Natural killer cell treated with Interleukin-12 subunit alpha and Interleukin-12 subunit beta and Interleukin-15 and Interleukin-18, amount 100 ng/mL, for 72 hours (primary cell): Measurements from ENCODE around the gene TMC2. TPM values are rescaled to one million over a fixed set of nuclear protein-coding genes. Genes with fewer than 3 reads are reported as not detected.

Source experiments
- ATAC-seq, 2 donors: fragments of 150-1000 bp; cut with Tn5 transposase in 1 of 2; sonication (Bioruptor Pico), chemical (Tn5 transposase) in 1 of 2; 2 replicates each; pipeline ENCODE4 v1.10.0; 2021
- DNase-seq: peaks from one replicate; pipeline ENCODE4 v3.0.0; 2022; ENCODE audit warnings: low spot score
- H3K27ac Mint-ChIP-seq, 2 donors: 1 replicate in 1 of 2; 2 replicates in 1 of 2; pipeline ENCODE4 v1.8.0; 2022; ENCODE audit warnings: mixed read lengths in 2 of 2, mild to moderate bottlenecking in 1 of 2, moderate library complexity in 1 of 2
- H3K27me3 Mint-ChIP-seq, 2 donors: 1 replicate in 1 of 2; 2 replicates in 1 of 2; pipeline ENCODE4 v1.8.0; 2022; ENCODE audit warnings: mixed read lengths in 2 of 2
- H3K36me3 Mint-ChIP-seq: one replicate; pipeline ENCODE4 v1.8.0; 2022; ENCODE audit warnings: mixed read lengths
- H3K4me1 Mint-ChIP-seq, 2 donors: 1 replicate in 1 of 2; 2 replicates in 1 of 2; pipeline ENCODE4 v1.8.0; 2022; ENCODE audit warnings: low read depth in 2 of 2, mixed read lengths in 2 of 2, mild to moderate bottlenecking in 1 of 2
- H3K4me3 Mint-ChIP-seq: one replicate; pipeline ENCODE4 v1.8.0; 2022; ENCODE audit warnings: mixed read lengths
- H3K9me3 Mint-ChIP-seq: 2 replicates; pipeline ENCODE4 v1.8.0; 2022; ENCODE audit warnings: mixed read lengths
- total RNA-seq, 2 donors: library from RNA; stranded (reverse); gene quantifications; one replicate each; pipeline ENCODE4 v1.2.3, GENCODE V29; 2022

Gene TMC2
- total RNA-seq, 2 donors from 2014 or later, result not detected

GRCh38 chr20:2640260-2640659, 103.9 kb downstream of the TMC2 start:
- peaks cover 29 to 32% of the 10 kb centered on the region in 2 donors for H3K4me1 Mint-ChIP-seq
- no peak for DNase-seq
- no peak overlapping the region for H3K4me3 Mint-ChIP-seq
- H3K27me3 Mint-ChIP-seq, result no peaks in the 10 kb centered on the region
- no peak overlapping the region for H3K27ac Mint-ChIP-seq
- no peak for ATAC-seq
- no peaks in the 10 kb centered on the region for H3K9me3 Mint-ChIP-seq
- no peaks in the 10 kb centered on the region for H3K36me3 Mint-ChIP-seq

DNA sequence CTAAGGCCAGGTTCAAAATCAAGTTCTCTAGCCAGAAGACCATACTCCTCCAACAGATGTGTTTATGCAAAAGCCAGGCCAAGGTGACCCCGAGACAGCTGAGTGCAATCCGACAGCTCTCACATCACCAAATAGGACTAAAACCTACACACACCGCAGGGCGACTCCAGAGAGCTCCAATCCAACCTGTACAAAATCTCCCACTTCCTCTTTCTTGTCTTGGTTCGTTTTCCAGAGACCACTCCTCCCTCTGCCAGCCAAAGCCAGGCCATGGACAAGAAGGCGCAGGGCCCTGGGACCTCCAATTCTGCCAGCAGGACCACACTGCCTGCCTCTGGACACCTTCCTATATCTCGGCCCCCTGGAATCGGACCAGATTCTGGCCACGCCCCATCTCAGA, 104.5 kb downstream of the TMC2 start:
- peaks cover 29% of the 10 kb centered on the region in 2 donors for H3K4me1 Mint-ChIP-seq
- H3K9me3 Mint-ChIP-seq, result no peaks in the 10 kb centered on the region
- no peak for ATAC-seq
- H3K27me3 Mint-ChIP-seq, result no peaks in the 10 kb centered on the region
- no peak overlapping the region for H3K27ac Mint-ChIP-seq
- H3K36me3 Mint-ChIP-seq, result no peaks in the 10 kb centered on the region
- no peak for DNase-seq
- H3K4me3 Mint-ChIP-seq, result no peak overlapping the region

GRCh38 chr20:2643708-2644107, 107.3 kb downstream of the TMC2 start:
- no peak overlapping the region for H3K4me3 Mint-ChIP-seq
- H3K9me3 Mint-ChIP-seq, result no peaks in the 10 kb centered on the region
- no peak overlapping the region for H3K27ac Mint-ChIP-seq
- no peaks in the 10 kb centered on the region for H3K27me3 Mint-ChIP-seq
- DNase-seq, result no peak
- H3K4me1 Mint-ChIP-seq, result peaks cover 13% of the 10 kb centered on the region in 2 donors
- ATAC-seq, result no peak
- no peaks in the 10 kb centered on the region for H3K36me3 Mint-ChIP-seq

- ATAC-seq (peak; percentile 96 to 97), DNase-seq (peak; percentile 96)
- Mint-ChIP-seq H3K9me3 (no peaks in the 10 kb centered on the region), H3K4me1 (peaks cover 25 to 28% of the 10 kb centered on the region in 2 donors), H3K36me3 (peaks cover 21% of the 10 kb centered on the region), H3K4me3 (peak within 1 kb of the TSS; percentile 90), H3K27ac (peak within 1 kb of the TSS; percentile 89 to 91), H3K27me3 (no peaks in the 10 kb centered on the region)
Observed at GRCh38 chr20:2651772-2652723, 115.7 kb downstream of the TMC2 start, which contains the start of gene NOP56. NOP56 (plus strand) TSS chr20:2652632; CDS start chr20:2652661, 29 bp downstream.

GRCh38 chr20:2652724-2653555, 116.6 kb downstream of the TMC2 start:
- H3K36me3 Mint-ChIP-seq, result peaks cover 28% of the 10 kb centered on the region
- DNase-seq, result no peak
- no peaks in the 10 kb centered on the region for H3K9me3 Mint-ChIP-seq
- peaks cover 26 to 28% of the 10 kb centered on the region in 2 donors for H3K4me1 Mint-ChIP-seq
- H3K4me3 Mint-ChIP-seq, result peak overlapping the region; percentile 86
- no peaks in the 10 kb centered on the region for H3K27me3 Mint-ChIP-seq
- peak overlapping the region; percentile 67 to 85 for H3K27ac Mint-ChIP-seq
- peak; percentile 66 to 71 for ATAC-seq

GRCh38 chr20:2653556-2654383, 117.4 kb downstream of the TMC2 start:
- no peak for DNase-seq
- H3K36me3 Mint-ChIP-seq, result peaks cover 33% of the 10 kb centered on the region
- peak overlapping the region; percentile 86 for H3K4me3 Mint-ChIP-seq
- no peak for ATAC-seq
- H3K4me1 Mint-ChIP-seq, result peaks cover 30% of the 10 kb centered on the region in 2 donors
- no peaks in the 10 kb centered on the region for H3K27me3 Mint-ChIP-seq
- no peaks in the 10 kb centered on the region for H3K9me3 Mint-ChIP-seq
- H3K27ac Mint-ChIP-seq, result peak overlapping the region; percentile 67 to 85

DNA sequence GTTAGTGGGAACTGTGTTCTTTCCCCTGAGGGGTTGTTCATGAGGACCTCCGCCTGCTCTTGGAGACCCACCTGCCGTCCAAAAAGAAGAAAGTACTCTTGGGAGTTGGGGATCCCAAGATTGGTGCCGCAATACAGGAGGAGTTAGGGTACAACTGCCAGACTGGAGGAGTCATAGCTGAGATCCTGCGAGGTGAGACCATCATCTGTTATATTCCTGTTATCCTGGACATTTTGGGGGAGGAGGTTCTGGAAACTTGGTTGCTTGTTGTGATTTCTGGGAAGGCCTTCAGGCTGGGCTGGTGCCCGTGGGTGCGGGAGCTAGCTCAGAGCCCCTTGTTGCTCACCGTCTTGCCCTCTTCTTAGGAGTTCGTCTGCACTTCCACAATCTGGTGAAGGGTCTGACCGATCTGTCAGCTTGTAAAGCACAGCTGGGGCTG, 118.0 kb downstream of the TMC2 start:
- no peak for DNase-seq
- Mint-ChIP-seq H3K27ac (peak overlapping the region; percentile 67 to 85), H3K36me3 (peaks cover 37% of the 10 kb centered on the region), H3K27me3 (no peaks in the 10 kb centered on the region), H3K4me3 (peak overlapping the region; percentile 86), H3K9me3 (no peaks in the 10 kb centered on the region), H3K4me1 (peaks cover 34% of the 10 kb centered on the region in 2 donors)
- no peak for ATAC-seq

- Mint-ChIP-seq H3K9me3 (no peaks in the 10 kb centered on the region), H3K4me1 (peaks cover 34% of the 10 kb centered on the region in 2 donors), H3K27me3 (no peaks in the 10 kb centered on the region), H3K36me3 (peaks cover 37% of the 10 kb centered on the region), H3K27ac (peak overlapping the region; percentile 67 to 85), H3K4me3 (peak overlapping the region; percentile 86)
- DNase-seq, result no peak
- no peak for ATAC-seq
Observed at GRCh38 chr20:2654831-2655230, 118.5 kb downstream of the TMC2 start.

- H3K27me3 Mint-ChIP-seq, result no peaks in the 10 kb centered on the region
Observed at GRCh38 chr20:2655331-2656116, 119.2 kb downstream of the TMC2 start.

GRCh38 chr20:2656471-2657117, 120.2 kb downstream of the TMC2 start:
- Mint-ChIP-seq H3K27me3 (no peaks in the 10 kb centered on the region), H3K4me1 (peaks cover 36 to 44% of the 10 kb centered on the region in 2 donors), H3K4me3 (peak overlapping the region; percentile 40), H3K9me3 (no peaks in the 10 kb centered on the region), H3K27ac (peak overlapping the region; percentile 1 to 69), H3K36me3 (peaks cover 39% of the 10 kb centered on the region)
- no peak for ATAC-seq
- no peak for DNase-seq

More at GRCh38 chr20:2655331-2656116, 119.2 kb downstream of the TMC2 start:
- peaks cover 37% of the 10 kb centered on the region for H3K36me3 Mint-ChIP-seq
- ATAC-seq (no peak), DNase-seq (no peak)
- H3K9me3 Mint-ChIP-seq, result no peaks in the 10 kb centered on the region
- peaks cover 34 to 38% of the 10 kb centered on the region in 2 donors for H3K4me1 Mint-ChIP-seq
- H3K4me3 Mint-ChIP-seq, result peak overlapping the region; percentile 86
- peak overlapping the region; percentile 69 to 85 for H3K27ac Mint-ChIP-seq

- Mint-ChIP-seq H3K4me3 (peak overlapping the region; percentile 40), H3K4me1 (peaks cover 42 to 49% of the 10 kb centered on the region in 2 donors), H3K27ac (peak overlapping the region; percentile 1 to 69), H3K27me3 (no peaks in the 10 kb centered on the region), H3K36me3 (peaks cover 46% of the 10 kb centered on the region), H3K9me3 (no peaks in the 10 kb centered on the region)
- no peak for ATAC-seq
- no peak for DNase-seq
Observed at GRCh38 chr20:2657241-2657640, 120.9 kb downstream of the TMC2 start.

DNA sequence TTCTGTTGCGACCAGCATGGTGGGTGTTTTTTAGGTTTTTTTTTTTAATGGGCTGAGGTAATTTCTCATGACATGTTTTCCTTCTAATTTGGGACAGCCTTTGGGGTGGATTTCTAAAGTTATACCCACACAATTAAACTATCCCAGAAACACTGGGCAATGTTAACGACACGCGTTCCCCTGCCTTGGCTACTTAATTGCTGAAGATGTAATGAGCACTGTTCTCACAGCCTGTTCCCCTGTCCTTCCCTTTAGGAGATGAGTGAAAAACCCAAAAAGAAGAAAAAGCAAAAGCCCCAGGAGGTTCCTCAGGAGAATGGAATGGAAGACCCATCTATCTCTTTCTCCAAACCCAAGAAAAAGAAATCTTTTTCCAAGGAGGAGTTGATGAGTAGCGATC, 121.3 kb downstream of the TMC2 start:
- Mint-ChIP-seq H3K9me3 (no peaks in the 10 kb centered on the region), H3K4me1 (peaks cover 45 to 51% of the 10 kb centered on the region in 2 donors), H3K36me3 (peaks cover 49% of the 10 kb centered on the region), H3K27me3 (no peaks in the 10 kb centered on the region), H3K27ac (peak overlapping the region in 1 of 2 donors; percentile 72), H3K4me3 (no peak overlapping the region)
- DNase-seq (no peak), ATAC-seq (no peak)
